HepG2 (cell line): ENCODE data around the gene GLRX2. TPM values are rescaled to one million over a fixed set of nuclear protein-coding genes. Genes with fewer than 3 reads are reported as not detected.

ENCODE experiments used
- ARHGAP35 ChIP-seq: sonication (generic); formaldehyde crosslinking; IDR thresholded peaks from 2 replicates; pipeline ENCODE4 v1.9.0; 2022; ENCODE audit warnings: mild to moderate bottlenecking, inconsistent platforms, moderate library complexity, missing genetic modification reagents, borderline replicate concordance
- EHMT2 ChIP-seq: fragments of 200-600 bp; sonication (generic); IDR thresholded peaks from 2 replicates; pipeline ENCODE4 v1.7.0; 2017; ENCODE audit warnings: antibody characterized with exemption, low read depth, low read length, borderline replicate concordance
- GTF3A ChIP-seq: sonication (generic); formaldehyde crosslinking; conservative IDR thresholded peaks from 2 replicates; pipeline ENCODE4 v1.4.0; 2020; ENCODE audit warnings: mild to moderate bottlenecking, missing genetic modification reagents
- KDM2A ChIP-seq: sonication (generic); formaldehyde crosslinking; IDR thresholded peaks from 2 replicates; pipeline ENCODE4 v1.4.0; 2020; ENCODE audit warnings: low read depth, missing genetic modification reagents, borderline replicate concordance
- SNAPC4 ChIP-seq: sonication (generic); formaldehyde crosslinking; IDR thresholded peaks from 2 replicates; pipeline ENCODE4 v1.4.0; 2020; ENCODE audit warnings: mild to moderate bottlenecking, missing genetic modification reagents
- TCF12 ChIP-seq, 2 experiments: fragments of 450-650 bp in 1 of 2; sonication (generic) in 1 of 2; formaldehyde crosslinking in 1 of 2; IDR thresholded peaks; 2 replicates each; pipeline versions ENCODE4 v1.6.1 to v1.8.0; 2017 to 2022; ENCODE audit warnings: antibody characterized with exemption in 1 of 2, mild to moderate bottlenecking in 1 of 2, missing genetic modification reagents in 1 of 2, moderate library complexity in 1 of 2
- TRAFD1 ChIP-seq: sonication (generic); formaldehyde crosslinking; IDR thresholded peaks from 2 replicates; pipeline ENCODE4 v1.5.1; 2020; ENCODE audit warnings: missing genetic modification reagents, mild to moderate bottlenecking, borderline replicate concordance
- ZBTB42 ChIP-seq: sonication (generic); formaldehyde crosslinking; IDR thresholded peaks from 2 replicates; pipeline ENCODE4 v1.5.0; 2020; ENCODE audit warnings: mild to moderate bottlenecking, missing genetic modification reagents
- ZNF224 ChIP-seq: sonication (generic); formaldehyde crosslinking; IDR thresholded peaks from 2 replicates; pipeline ENCODE4 v1.5.0; 2020; ENCODE audit warnings: mild to moderate bottlenecking, missing genetic modification reagents
- ZNF276 ChIP-seq: sonication (generic); formaldehyde crosslinking; IDR thresholded peaks from 2 replicates; pipeline ENCODE4 v1.4.0; 2020; ENCODE audit warnings: mild to moderate bottlenecking, low read depth, missing genetic modification reagents
- ZNF431 ChIP-seq: sonication (generic); formaldehyde crosslinking; IDR thresholded peaks from 2 replicates; pipeline ENCODE4 v1.9.0; 2022; ENCODE audit warnings: missing genetic modification reagents, low read depth, mild to moderate bottlenecking, borderline replicate concordance
- ZNF543 ChIP-seq: sonication (generic); formaldehyde crosslinking; IDR thresholded peaks from 2 replicates; pipeline ENCODE4 v1.4.0; 2020; ENCODE audit warnings: mild to moderate bottlenecking, missing genetic modification reagents
- polyA plus RNA-seq, 8 experiments: library from polyadenylated mRNA; depleted of rRNA in 3 of 8; stranded (reverse) in 7 of 8; unstranded in 1 of 8; fragments of >200 nt; fragmentation: Illumina TruSeq in 4 of 8; extraction: Trizol in 4 of 8; gene quantifications; 2 replicates each; pipeline versions ENCODE4 v1.2.1 to v1.2.3, GENCODE V29; 2011 to 2016; ENCODE audit warnings: low read depth in 4 of 8, missing spikeins in 1 of 8, mixed read lengths in 1 of 8; ENCODE audit not compliant: insufficient read depth in 1 of 8
- total RNA-seq, 5 experiments: library from RNA; depleted of rRNA; stranded (reverse); fragments of >200 nt; fragmentation: Illumina TruSeq; extraction: Trizol; gene quantifications; 2 replicates each; pipeline ENCODE4 v1.2.3, GENCODE V29; 2016; ENCODE audit warnings: low read depth in 1 of 5

Gene GLRX2
- total and polyA plus RNA-seq, 2 of the 13 experiments (the other 11 are each of a cell fraction or from before 2014, with no cell fraction given), result 11.9 to 39.0 TPM

GRCh38 chr1:193104907-193105820, at the start of gene GLRX2 (continued):
- TF ChIP-seq SNAPC4 (CRISPR knock-in tag) (no peak), ZNF543 (CRISPR knock-in tag) (0 out of 2 replicates have a peak, but pooled peaks have one; percentile 33), TRAFD1 (CRISPR knock-in tag) (no peak), ZBTB42 (CRISPR knock-in tag) (no peak), TCF12 (IDR thresholded peaks at IDR 0.05) (no peak), TCF12 (CRISPR knock-in tag; IDR thresholded peaks at IDR 0.05) (0 out of 2 replicates have a peak, but pooled peaks have one; percentile 65), ZNF431 (CRISPR knock-in tag) (peak; percentile 69; the same call in 1 of the 2 replicates), ARHGAP35 (no peak), EHMT2 (no peak), ZNF224 (no peak), ZNF276 (no peak), KDM2A (CRISPR knock-in tag) (peak; percentile 42; the same call in 1 of the 2 replicates), GTF3A (0 out of 2 replicates have a peak, but pooled peaks have one; percentile 3)
